Measurements from ENCODE around the gene CDC42BPB.
"Not testable (repeated sequence)": the region's sequence is repeated elsewhere in the genome, so short reads cannot be mapped to it uniquely, and the experiment has no call there.

Gene CDC42BPB

DNA sequence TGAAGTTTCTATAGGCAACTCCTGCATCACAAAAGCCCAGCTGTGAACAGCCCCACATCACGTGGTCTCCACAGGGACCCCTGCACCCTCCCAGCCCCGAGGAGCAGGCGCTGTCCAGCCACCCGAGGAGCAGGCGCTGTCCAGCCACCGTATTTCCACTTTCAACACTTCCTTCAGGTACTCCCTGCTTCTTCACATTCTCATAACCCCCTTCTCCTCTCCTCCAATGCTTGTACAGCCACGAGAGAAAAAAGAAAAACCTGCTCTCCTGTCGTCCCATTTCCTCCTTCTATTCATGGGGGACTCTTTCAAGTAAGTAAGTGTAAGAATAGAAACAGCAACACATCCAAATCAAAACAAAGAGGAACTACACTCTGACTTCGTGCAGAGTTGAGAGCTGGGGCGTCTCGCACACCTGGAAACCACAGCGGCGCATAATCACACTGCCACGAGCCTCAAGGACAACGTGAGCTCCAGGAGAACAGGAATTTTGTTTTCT is 11.9 kb downstream of the CDC42BPB start:
- no peak for DNase-seq

DNA sequence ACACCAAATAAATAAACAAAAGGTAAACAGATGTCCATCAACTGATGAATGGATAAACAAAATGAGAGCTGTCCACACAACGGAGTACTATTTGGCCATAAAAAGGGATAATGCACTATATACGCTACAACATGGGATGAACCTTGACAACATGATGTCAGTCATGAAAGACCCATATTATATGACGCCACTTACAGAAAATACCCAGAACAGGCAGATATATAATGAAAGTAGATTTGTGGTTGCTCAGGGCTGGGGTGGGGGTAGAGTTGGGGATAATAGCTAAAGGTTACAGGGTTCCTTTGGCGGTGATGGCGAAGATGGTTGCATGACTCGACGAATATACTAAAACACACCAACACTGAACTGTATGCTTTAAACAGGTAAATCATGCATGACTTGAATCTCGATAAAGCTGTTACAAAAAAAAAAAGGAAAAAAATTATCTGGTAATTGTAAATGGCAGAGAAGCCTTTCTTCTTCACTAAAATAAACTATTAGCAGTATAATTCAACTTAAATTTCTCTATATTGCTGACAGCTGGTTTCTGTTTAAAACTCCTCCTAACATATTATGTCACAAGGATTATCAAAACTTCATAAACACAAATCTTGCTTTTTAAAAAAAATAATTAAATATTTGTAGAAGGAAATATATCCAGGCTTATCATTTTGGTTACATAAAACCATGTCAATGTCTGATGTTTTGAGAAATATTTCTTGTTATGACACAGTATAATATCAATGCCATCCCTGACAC is 13.9 kb downstream of the CDC42BPB start:
- DNase-seq: no peak

DNA sequence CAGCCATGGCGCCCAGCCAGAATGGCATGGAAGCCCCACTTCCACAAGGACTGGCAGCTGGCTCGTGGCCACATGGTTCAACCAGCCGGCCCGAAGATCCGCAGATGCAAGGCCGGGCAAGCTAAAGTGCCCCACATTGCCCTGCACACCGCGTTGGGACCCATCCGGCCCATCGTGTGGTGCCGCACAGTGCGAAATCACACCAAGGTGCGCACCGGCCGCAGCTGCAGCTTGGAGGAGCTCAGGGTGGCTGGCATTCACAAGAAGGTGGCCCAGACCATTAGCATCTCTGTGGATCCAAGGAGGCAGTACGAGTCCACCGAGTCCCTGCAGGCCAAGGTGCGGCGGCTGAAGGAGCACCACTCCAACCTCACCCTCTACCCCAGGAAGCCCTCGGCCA is 15.9 kb downstream of the CDC42BPB start:
- DNase-seq: no peak

DNA sequence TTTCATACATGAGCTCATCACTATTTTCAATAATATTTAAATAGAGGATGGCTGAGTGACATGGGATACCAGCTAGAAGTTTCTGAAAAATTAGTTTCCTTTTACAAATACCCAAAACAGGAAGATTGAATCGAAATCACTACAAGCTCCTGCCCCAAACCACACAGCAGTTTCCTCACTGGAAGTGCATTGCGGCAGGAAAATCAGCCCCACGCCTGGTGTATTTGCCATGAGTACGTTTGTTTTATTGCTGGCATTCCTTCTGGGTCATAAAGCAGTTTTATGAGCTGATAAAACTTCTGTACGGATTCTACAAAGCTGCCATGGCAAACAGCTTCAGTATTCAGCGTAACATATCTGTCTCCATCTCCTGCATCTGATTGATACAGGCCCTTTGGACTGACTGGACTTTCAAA is 23.7 kb downstream of the CDC42BPB start:
- DNase-seq: no peak

DNA sequence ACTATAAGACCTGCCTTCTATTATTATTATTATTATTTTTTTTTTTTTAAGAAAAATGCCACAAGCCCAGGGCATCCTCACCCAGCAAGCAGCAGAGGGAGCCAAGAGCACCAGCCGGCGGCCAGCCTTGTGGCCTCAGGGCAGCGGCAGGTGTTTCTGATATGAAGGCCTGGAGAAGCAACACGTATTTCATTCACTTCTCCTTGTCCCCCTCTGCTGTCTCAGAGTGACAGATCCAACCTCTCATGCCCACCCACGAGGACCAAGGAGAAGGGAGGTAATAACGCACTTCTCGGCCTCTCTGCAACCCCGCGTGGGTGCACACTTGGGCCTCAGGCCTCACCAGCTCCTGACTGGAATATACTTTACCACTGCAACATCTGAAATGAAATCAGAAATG is 25.4 kb downstream of the CDC42BPB start:
- DNase-seq: no peak

DNA sequence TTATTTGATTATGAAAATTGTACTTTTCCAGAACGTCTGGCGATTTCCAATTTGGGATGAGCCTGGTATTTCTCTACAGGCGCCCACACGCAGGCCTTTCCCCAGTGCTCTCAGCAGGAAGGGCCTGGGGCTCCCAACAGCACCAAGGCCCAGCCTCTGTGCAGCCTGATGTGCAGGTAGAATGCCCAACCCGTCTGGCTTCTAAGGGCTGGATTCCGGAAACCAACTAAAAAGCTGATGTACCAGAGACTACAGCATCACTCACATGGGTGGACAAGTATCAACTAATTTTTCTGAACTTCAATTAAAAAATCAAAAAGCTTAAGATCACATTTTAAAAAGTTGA is 25.8 kb downstream of the CDC42BPB start:
- DNase-seq: no peak

DNA sequence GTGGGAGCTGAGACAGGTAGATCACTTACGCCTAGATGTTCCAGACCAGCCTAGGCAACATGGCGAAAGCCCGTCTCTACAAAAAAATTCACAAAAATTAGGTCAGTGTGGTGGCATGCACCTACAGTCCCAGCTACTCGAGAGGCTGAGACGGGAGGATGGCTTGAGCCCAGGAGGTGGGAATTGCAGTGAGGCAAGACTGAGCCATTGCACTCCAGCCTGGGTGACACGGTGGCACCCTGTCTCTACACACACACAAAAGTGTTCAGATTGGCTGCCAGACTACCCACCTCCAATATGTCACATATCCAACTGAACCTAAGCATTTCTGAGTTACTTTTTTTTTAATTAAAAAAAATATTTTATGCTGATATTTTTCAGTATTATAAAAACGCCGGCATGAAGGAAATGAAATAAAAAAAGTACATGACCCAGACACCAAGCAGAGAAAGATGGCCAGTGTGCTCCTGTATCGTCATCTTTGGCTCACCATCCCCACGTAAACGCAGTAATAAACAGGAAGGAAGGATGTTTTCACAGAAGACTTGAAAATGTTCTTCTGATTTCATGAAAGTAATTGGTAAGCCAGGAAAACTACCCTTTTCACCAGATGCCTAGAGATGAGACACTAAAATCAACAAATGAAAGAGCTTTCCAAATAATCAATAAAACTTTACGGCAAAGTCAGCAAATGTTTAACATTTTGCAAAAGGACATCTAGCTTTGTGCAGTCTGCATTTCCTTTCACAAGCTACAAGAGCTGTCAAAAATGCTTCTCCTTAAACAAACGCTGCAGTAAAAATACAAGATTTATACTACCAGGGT is 26.4 kb downstream of the CDC42BPB start:
- DNase-seq: no peak

DNA sequence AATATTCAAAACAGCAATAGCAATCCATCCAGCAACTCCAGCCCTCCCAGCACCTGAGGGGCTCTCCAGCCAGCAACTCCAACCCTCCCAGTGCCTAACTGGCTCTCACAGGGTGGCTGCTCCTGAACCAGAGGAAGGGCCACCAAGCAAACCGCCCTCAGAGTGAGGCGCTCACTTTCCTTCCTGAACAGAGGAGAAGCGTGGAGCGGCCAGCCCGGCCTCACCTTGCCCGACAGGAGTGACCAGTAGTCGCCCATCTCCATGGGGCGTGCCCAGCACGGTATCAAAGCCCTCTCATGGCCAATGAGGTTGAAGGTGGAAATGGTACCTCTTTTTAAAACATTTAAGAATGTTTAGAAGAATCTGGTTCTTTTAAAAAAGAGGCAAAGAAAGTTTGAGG is 27.4 kb downstream of the CDC42BPB start:
- DNase-seq: no peak

DNA sequence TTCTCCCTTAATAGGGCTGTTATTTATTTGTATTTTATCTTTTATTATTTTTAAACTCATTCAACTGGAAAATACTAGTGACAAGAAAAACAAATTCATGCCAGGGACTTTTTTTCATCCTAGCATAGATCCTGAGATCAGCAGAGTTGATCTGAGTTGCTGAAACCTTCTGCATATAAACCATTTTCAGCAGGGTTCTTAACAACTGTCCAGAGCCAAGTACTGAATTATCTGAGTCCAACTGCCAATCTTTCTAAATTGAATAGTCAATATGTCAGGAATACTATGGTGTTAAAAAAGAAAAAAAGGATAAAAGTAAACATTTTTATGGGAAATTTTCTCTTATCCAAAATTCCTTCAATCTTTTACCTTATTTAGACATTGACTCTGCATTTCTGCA is 28.6 kb downstream of the CDC42BPB start:
- no peak for DNase-seq

DNA sequence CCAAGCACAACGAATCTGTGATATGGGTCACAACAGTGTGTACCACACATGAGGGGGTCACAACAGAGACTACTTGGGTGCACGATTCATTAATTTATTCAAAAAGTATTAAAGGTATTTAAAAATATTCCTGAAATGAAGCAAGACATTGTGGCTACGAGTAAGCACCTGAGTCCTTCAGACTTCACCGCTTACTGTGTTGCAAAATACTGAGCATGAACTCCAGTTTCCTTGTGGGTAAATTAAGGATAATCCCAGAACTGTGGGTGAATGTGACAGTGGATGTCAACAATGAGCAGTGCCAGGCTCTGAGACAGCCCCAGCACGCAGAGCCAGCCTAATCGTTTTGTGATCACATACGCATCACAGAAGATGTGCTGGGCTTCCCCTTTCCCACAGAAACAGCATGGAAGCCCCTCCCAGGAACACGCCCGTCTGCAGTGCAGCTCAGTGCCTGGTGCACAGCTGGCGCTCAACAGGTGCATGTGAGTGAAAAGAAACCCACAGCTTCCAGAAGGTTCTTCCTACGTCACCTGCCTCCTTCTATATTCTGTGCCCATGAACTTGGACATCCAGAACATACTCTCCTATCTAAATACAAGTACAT is 29.1 kb downstream of the CDC42BPB start:
- no peak for DNase-seq

DNA sequence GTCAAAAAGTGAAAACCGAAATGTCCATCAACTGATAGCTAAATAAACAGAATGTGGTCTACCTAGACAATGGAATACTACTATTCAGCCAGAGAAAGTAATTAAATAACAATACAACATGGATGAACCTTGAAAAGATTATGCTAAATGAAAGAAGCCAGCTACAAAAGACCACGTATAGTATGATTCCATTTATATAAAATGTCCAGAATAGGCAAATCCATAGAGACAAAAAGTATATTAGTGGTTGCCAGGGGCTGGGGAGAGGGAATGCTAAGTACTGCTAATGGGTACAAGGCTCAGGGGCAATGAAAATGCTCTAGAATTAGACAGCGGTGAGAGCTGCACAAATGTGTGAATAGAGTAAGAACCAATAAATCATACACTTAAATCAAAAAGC is 29.9 kb downstream of the CDC42BPB start:
- no peak for DNase-seq

DNA sequence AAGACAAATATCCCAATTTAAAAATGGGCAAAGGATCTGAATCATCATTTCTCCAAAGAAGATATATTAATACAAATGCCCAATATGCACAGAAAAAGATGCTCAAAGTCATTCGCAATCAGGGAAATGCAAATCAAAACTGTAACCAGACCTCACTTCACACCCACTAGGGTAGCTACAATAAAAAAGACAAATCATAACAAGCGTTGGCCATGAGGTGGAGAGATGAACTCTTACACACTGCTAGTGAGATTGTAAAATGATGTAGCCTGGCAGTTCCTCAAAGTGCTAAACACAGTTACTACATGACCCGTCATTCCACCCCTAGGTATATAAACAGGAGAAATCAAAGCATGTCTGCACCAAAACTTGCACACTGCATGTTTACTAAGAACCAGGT is 30.4 kb downstream of the CDC42BPB start:
- DNase-seq: no peak

DNA sequence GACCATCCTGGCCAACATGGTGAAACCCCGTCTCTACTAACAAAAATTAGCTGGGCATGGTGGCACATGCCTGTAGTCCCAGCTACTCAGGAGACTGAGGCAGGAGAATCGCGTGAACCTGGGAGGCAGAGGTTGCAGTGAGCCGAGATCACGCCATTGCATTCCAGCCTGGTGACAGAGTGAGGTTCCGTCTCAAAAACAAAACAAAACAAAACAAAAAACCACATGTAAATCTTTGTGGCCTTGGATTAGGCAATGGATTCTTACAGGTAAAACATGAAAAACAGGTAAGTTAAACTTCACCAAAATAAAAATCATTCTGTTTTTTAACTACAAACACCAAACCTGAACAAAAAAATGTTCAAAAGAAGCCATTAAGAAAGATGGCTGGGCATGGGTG is 31.2 kb downstream of the CDC42BPB start:
- not testable (repeated sequence) for DNase-seq

DNA sequence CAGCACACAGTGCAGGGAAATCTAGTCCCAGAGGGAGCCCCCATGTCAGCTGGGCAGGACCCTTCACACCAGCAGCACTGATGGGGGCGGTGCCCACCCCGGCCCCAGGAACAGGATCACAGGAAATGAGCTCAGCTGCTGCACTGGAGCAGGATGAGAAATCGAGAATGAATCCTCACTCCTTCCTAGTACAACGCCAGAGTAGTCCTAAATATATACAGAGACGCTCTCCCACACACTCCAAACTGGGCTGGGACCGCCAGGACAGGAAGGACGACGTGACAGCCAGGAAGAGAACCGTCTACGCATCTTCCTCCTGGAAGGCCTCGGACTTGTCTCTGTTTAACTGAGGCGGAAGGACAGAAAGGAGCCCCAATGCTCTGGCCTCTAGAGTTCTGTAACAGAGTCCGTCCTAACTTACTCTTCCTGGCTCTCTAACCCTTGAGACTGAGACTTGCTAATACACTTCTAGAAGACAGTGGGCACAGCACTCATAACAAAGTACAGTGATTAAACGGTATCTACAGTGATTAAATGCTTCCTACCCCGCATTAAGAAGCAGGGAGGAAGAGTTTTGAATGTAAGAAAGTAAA is 33.4 kb downstream of the CDC42BPB start:
- DNase-seq: no peak

DNA sequence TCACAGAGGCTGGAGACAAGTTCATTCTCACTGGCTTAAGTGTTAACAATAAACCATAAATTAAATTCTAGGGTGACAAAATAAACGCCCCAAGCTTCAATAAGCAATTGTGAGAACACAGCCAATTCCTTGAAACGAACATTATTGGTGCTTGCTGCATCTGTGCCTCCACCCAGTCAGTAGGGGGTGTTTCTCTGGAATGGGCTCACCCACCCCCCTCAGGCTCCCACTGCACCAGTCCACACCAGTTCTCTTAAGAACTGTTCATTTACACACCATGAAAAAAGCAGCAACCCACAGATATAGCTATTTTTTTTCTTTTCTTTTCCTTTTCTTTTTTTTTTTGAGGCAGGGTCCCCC is 34.7 kb downstream of the CDC42BPB start:
- no peak for DNase-seq

DNA sequence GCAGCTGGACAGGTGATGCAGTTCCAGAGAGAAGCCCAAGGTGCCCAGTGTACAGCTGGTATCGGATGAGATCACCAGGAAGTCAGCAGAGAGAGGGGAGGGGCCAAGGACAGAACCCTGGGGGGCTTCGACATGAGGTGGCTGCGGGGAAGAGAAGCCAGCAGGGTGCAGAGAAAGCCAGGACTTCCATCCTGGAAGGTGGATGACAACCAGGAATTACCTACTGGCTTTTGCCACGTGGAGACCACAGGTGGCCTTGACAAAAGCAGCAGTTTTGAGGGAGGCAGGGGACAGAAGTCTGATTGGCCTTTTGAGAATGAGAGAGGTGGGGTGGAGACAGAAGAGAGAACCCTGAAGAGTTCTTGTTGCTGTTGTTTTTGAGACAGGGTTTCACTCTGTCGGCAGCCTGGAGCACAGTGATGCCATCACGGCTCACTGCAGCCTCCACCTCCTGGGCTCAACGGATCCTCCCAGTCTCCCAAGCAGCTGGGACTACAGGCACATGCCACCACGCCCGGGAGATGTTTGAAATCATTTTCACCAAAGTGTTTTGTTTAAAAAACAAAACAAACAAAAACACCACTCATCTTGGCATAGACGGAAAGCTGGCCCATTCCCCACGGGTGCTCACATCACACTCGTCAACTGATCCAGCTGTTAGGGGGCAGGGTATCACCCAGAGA is 35.2 kb downstream of the CDC42BPB start:
- DNase-seq: no peak

DNA sequence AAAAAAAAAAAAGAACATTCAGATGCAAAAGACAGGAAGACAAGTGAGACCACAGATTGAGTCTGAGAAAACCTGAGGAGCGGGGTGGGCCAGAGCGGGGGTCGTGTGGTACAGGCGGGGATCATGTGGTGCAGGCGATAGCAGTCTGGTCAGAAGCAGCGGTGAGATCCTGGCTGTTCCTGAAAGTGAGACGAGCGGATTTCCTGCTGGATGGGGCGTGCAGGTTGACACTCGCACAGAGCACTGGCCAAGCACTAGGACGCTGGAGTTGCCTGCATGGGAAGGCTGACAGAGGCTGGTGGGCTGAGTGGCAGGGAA is 35.7 kb downstream of the CDC42BPB start:
- DNase-seq: no peak

DNA sequence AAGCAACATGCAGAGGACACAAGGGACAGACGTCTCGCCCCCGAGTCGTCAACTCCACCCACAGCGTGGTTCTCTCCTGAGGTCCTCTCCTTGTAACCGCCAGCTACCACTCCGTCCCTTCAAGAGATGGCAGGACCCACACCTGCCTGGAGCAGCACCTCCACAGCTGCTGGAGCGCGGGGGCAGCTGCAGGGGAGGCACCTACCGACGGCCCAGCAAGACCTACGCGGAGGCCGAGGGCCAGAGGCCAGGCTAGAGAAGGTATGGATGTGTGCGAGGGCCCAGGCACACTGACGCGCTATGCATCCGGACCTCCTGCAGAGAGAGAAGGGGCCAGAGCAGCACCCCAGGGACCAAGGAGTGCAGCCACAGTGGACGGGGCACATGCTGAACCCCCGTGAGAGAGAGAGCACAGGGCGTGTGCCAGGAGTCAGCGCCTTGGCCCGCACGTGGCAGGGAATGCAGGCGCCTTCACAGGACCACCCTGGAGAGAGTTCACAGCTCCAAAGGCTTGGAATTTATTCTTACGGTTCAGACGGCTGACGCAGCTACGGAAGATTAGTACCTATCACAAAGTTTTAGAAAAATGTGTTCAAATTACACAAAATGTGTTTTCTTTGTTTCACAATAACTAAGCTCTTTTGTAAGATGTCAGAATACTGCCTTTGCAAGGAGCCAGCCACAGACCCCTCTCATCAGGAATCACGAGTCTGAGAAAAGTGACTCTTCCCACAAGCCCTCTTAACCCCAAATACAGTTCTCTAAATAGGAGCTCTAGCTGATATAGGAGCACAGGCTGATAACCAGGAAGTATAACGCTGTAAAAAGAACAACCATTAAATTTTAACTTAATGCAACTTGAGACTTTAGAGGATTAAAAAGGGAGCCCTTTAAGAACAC is 36.8 kb downstream of the CDC42BPB start:
- no peak for DNase-seq

DNA sequence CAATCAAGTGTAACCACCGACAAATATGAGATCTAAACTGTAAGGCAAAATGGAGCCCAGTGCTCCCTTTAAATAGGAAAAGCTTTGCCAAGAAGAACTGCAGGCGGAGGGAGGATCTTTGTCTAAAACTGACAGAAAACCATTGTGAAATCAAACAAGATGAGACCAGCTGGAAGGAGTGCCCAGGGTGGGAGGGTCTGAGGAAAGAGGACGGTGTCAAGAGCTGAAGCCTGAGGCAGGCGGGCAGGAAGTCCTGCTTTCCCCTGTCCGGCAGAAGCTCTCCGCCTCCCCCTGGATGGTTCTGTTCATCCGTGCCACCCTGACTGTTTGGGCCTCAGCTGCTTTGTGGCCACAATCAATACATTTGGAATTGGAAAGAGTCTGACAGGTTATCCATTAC is 37.5 kb downstream of the CDC42BPB start:
- no peak for DNase-seq

DNA sequence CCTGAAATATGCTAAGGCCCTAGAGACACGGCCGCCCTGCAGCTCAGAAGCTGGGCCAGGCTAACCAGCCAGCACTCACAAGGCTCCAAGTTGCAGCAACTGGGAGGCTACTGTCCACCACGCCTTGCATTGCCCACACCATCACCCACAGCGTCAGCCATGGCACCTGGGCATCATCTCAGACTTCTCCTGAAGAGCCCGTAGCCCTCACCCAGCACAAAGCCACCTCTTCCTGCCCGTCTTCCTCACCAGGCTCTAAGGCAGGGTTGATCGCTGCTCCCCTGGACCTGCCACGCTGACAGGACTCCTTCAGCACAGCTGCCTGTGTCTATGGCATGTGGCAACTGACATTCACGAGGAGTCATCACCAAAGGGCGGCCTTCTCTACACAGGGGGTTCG is 38.1 kb downstream of the CDC42BPB start:
- DNase-seq: no peak

DNA sequence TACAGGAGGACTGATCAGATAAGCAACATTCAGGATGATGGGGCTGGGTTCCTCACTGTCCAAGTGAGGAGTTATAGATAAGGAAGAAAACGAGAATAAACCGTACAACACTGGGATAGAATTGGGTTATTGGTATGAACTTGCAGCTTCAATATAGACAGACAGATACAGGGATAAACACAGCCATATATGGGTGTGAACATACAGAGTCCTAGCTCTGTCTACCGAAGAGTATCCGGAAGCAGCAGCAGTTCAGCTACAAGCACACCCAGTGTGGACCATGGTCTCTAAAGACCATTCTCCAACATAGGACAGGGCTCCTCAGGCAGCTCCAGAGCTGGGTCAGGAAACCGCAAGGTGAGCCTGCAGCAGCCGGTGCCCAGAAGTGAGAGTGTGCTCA is 40.8 kb downstream of the CDC42BPB start:
- DNase-seq: no peak

DNA sequence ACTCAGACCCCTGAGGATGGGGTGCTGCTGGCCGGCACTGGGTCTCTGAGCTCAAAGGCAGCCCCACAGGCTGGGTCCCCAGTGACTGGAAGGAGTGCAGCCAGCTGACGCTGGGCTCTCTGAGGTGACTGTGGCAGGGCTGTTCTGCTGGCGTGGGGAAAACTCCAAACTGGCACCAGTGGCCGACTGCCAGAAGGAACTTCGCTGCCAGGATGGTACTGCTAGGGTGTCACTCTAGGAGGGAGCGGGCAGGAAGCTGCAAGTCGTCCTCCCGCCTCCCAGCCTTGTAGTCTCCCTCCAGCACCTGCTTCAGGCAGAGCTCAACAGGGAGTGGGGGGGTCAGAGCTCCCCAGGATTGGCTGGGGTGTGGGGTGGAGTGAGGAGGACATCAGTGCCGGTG is 41.3 kb downstream of the CDC42BPB start:
- DNase-seq: no peak
